ENCODE data around the gene FAM20A. TPM values are rescaled to one million over a fixed set of nuclear protein-coding genes. Genes with fewer than 3 reads are reported as not detected.

The FAM20A gene
- polyA plus RNA-seq, 1 donor from 2014 or later, result not detected

DNA sequence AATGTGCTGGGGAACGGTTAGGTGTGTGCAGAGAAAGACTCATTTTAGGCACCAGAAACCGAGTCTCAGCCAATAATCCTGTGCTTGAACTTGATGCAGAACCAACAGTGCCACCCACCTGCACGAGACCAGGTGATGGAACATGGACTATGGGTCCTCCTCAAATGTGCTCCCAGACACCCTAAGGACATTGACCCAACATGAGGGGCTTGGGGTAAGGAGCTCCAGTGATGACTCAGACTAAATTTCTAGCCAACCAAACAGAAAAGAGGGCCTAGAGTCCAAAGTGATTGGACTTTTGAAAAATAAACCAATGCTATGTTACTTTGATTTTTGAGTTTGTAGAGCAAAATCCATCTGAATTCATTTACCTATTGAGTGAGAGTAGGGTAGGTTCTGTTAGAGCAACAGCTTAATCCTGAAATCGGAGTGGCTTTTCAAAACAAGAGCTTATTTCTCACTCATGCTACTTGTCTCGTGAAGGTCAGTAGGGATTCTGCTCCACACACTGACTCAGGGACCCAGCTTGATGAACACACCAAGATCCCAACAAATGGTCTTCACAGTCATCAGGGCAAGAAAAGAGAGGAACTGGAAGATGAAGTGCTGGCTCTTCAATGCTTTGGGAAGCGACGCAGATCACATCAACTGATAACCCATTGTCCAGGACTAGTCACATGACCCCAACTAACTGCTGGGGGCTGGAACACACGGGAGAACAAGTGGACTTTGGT lies 21.8 kb downstream of the FAM20A start:
- no peak overlapping the region for H3K4me2 ChIP-seq (ENCODE audit: low read length)
- no peaks in the 10 kb centered on the region for H3K36me3 ChIP-seq (ENCODE audit: insufficient read depth, low read length)
- H4K20me1 ChIP-seq (ENCODE audit: insufficient read depth), result no peaks in the 10 kb centered on the region
- no peak overlapping the region for H3K27ac ChIP-seq (ENCODE audit: low read length)
- no peak overlapping the region for H3K4me3 ChIP-seq (ENCODE audit: low read length)
- H3K9me3 ChIP-seq (ENCODE audit: low read length), result no peaks in the 10 kb centered on the region
- H3K79me2 ChIP-seq (replicated peaks; ENCODE audit: insufficient read depth, low read length), result no peaks in the 10 kb centered on the region
- H3K9me2 ChIP-seq (ENCODE audit: insufficient read depth, low read length), result no peaks in the 10 kb centered on the region
- no peaks in the 10 kb centered on the region for H3K27me3 ChIP-seq (ENCODE audit: insufficient read depth, low read depth, low read length)
- no peaks in the 10 kb centered on the region for H3F3A ChIP-seq (ENCODE audit: insufficient read depth, low read length, poor library complexity, severe bottlenecking)
- TF ChIP-seq MXI1 (conservative IDR thresholded peaks at IDR 0.05; ENCODE audit: poor library complexity, severe bottlenecking), result no peak
- no peak overlapping the region for H2AFZ ChIP-seq (ENCODE audit: low read depth, low read length)
- no peak overlapping the region for H3K9ac ChIP-seq (ENCODE audit: low read length)

DNA sequence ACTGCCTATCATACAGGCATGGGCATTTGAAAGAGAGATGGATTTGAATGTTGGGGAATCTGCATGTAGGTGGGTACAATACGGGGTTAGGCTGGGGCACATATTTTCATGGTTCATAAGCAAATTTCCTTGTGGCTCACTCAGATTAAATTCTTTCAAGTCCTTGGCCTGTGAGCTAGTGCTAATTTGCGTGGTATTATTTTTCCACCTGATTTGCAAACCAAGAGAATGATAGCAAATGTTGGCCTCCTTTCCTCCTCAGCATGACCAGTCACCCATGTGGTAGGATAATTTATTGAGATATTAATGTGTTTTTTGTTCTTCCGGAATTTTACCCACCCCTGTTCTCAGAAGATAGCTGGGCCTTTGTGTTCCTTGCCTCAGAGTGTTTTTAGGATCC lies 22.9 kb downstream of the FAM20A start:
- no peaks in the 10 kb centered on the region for H4K20me1 ChIP-seq (ENCODE audit: insufficient read depth)
- H3K36me3 ChIP-seq (ENCODE audit: insufficient read depth, low read length), result no peaks in the 10 kb centered on the region
- no peak overlapping the region for H3K4me3 ChIP-seq (ENCODE audit: low read length)
- TF ChIP-seq EP300 (conservative IDR thresholded peaks at IDR 0.05; ENCODE audit: poor library complexity, severe bottlenecking) (no peak), MXI1 (conservative IDR thresholded peaks at IDR 0.05; ENCODE audit: poor library complexity, severe bottlenecking) (no peak), RAD21 (conservative IDR thresholded peaks at IDR 0.05) (no peak), EZH2 (IDR thresholded peaks at IDR 0.05; ENCODE audit: borderline replicate concordance, insufficient read depth, low read length, poor library complexity, severe bottlenecking) (no peak), REST (IDR thresholded peaks at IDR 0.05; ENCODE audit: borderline replicate concordance) (no peak), SMC3 (conservative IDR thresholded peaks at IDR 0.05; ENCODE audit: poor library complexity) (no peak)
- TF ChIP-seq, protein P1, sequence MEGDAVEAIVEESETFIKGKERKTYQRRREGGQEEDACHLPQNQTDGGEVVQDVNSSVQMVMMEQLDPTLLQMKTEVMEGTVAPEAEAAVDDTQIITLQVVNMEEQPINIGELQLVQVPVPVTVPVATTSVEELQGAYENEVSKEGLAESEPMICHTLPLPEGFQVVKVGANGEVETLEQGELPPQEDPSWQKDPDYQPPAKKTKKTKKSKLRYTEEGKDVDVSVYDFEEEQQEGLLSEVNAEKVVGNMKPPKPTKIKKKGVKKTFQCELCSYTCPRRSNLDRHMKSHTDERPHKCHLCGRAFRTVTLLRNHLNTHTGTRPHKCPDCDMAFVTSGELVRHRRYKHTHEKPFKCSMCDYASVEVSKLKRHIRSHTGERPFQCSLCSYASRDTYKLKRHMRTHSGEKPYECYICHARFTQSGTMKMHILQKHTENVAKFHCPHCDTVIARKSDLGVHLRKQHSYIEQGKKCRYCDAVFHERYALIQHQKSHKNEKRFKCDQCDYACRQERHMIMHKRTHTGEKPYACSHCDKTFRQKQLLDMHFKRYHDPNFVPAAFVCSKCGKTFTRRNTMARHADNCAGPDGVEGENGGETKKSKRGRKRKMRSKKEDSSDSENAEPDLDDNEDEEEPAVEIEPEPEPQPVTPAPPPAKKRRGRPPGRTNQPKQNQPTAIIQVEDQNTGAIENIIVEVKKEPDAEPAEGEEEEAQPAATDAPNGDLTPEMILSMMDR (IDR thresholded peaks at IDR 0.05; ENCODE audit: poor library complexity, severe bottlenecking), result no peak
- no peaks in the 10 kb centered on the region for H3K79me2 ChIP-seq (replicated peaks; ENCODE audit: insufficient read depth, low read length)
- no peaks in the 10 kb centered on the region for H3F3A ChIP-seq (ENCODE audit: insufficient read depth, low read length, poor library complexity, severe bottlenecking)
- H3K4me2 ChIP-seq (ENCODE audit: low read length), result no peak overlapping the region
- H3K9ac ChIP-seq (ENCODE audit: low read length), result no peak overlapping the region
- no peaks in the 10 kb centered on the region for H3K27me3 ChIP-seq (ENCODE audit: insufficient read depth, low read depth, low read length)
- no peaks in the 10 kb centered on the region for H3K9me3 ChIP-seq (ENCODE audit: low read length)
- H2AFZ ChIP-seq (ENCODE audit: low read depth, low read length), result no peak overlapping the region
- no peaks in the 10 kb centered on the region for H3K9me2 ChIP-seq (ENCODE audit: insufficient read depth, low read length)
- no peak overlapping the region for H3K27ac ChIP-seq (ENCODE audit: low read length)

GRCh38 chr17:68577497-68577821 lies 23.7 kb downstream of the FAM20A start:
- no peaks in the 10 kb centered on the region for H3K9me2 ChIP-seq (ENCODE audit: insufficient read depth, low read length)
- no peaks in the 10 kb centered on the region for H4K20me1 ChIP-seq (ENCODE audit: insufficient read depth)
- no peak overlapping the region for H3K9ac ChIP-seq (ENCODE audit: low read length)
- no peak overlapping the region for H3K4me3 ChIP-seq (ENCODE audit: low read length)
- H3K27me3 ChIP-seq (ENCODE audit: insufficient read depth, low read depth, low read length), result no peaks in the 10 kb centered on the region
- no peak overlapping the region for H2AFZ ChIP-seq (ENCODE audit: low read depth, low read length)
- TF ChIP-seq EZH2 (IDR thresholded peaks at IDR 0.05; ENCODE audit: borderline replicate concordance, insufficient read depth, low read length, poor library complexity, severe bottlenecking), result no peak
- no peak for TF ChIP-seq POLR2AphosphoS5 (IDR thresholded peaks at IDR 0.05)
- TF ChIP-seq TAF1 (IDR thresholded peaks at IDR 0.05; ENCODE audit: low read depth), result no peak
- TF ChIP-seq, protein P1 (IDR thresholded peaks at IDR 0.05; ENCODE audit: poor library complexity, severe bottlenecking), result no peak
- no peaks in the 10 kb centered on the region for H3K79me2 ChIP-seq (replicated peaks; ENCODE audit: insufficient read depth, low read length)
- no peak overlapping the region for H3K4me2 ChIP-seq (ENCODE audit: low read length)
- H3K27ac ChIP-seq (ENCODE audit: low read length), result no peak overlapping the region
- H3K36me3 ChIP-seq (ENCODE audit: insufficient read depth, low read length), result no peaks in the 10 kb centered on the region
- no peaks in the 10 kb centered on the region for H3K9me3 ChIP-seq (ENCODE audit: low read length)
- no peaks in the 10 kb centered on the region for H3F3A ChIP-seq (ENCODE audit: insufficient read depth, low read length, poor library complexity, severe bottlenecking)

Data from neural cell (in vitro differentiated cells).